Measurements from ENCODE around the gene DNAJC1.

GRCh38 chr10:21753497-21754270 lies 249.8 kb downstream of the DNAJC1 start:
- TF ChIP-seq CTCF (IDR thresholded peaks at IDR 0.05): no peak
- no peak for TF ChIP-seq POLR2A (IDR thresholded peaks at IDR 0.05)
- no peak for TF ChIP-seq POLR2AphosphoS5 (IDR thresholded peaks at IDR 0.05)
